Endothelial cell of umbilical vein (primary cell): ENCODE data around the gene TEAD2. TPM values are rescaled to one million over a fixed set of nuclear protein-coding genes. Genes with fewer than 3 reads are reported as not detected.
A peak's percentile ranks its signal among the peaks of the same experiment; 100 is the strongest.

ENCODE experiments used
- BruUV-seq: library from RNA; stranded (reverse); fragments of 400-500 nt; replicated peaks from 2 replicates; lab custom pipeline; 2021; lab: Mats Ljungman, UMichigan
- CTCF ChIA-PET: fragments of 300-600, 350-600 bp; sonication (Branson Sonifier 250); formaldehyde crosslinking; loops from one replicate; lab custom pipeline; 2021; ENCODE audit warnings: antibody characterized with exemption, inconsistent platforms; lab: Charles Lee
- POLR2A ChIA-PET: fragments of 300-600, 350-600 bp; sonication (Branson Sonifier 250); formaldehyde crosslinking; loops from one replicate; lab custom pipeline; 2021; ENCODE audit warnings: antibody characterized with exemption, inconsistent platforms; lab: Charles Lee
- DNase-seq: peaks from one replicate; pipeline ENCODE4 v3.0.0-alpha.2; 2011; ENCODE audit warnings: low read depth, low spot score
- FAIRE-seq: peaks from 2 replicates; lab custom pipeline; 2011; peaks lifted over from hg19 to GRCh38; lab: Jason Lieb, UNC
- H2AFZ ChIP-seq: 2 replicates; pipeline ENCODE4 v1.6.0; 2012; ENCODE audit warnings: low read depth, low read length, control low read depth, inconsistent platforms
- H3K27ac ChIP-seq: 2 replicates; pipeline ENCODE4 v1.5.1; 2011; ENCODE audit warnings: low read depth, mild to moderate bottlenecking, control low read depth, low read length, moderate library complexity; ENCODE audit not compliant: insufficient read depth
- H3K27me3 ChIP-seq, 2 experiments: 2 replicates each; pipeline versions ENCODE4 v1.6.0 to v1.6.1; 2011; ENCODE audit warnings: low read length in 2 of 2, mixed read lengths in 1 of 2; ENCODE audit not compliant: control insufficient read depth in 2 of 2, insufficient read depth in 2 of 2
- H3K36me3 ChIP-seq, 2 experiments: 2 replicates in 1 of 2; 3 replicates in 1 of 2; pipeline ENCODE4 v1.5.1; 2011; ENCODE audit warnings: low read length in 2 of 2, mild to moderate bottlenecking in 1 of 2, moderate library complexity in 1 of 2; ENCODE audit not compliant: control insufficient read depth in 2 of 2, insufficient read depth in 2 of 2; ENCODE audit errors: extremely low read depth in 1 of 2
- H3K4me1 ChIP-seq: 3 replicates; pipeline ENCODE4 v1.5.1; 2011; ENCODE audit warnings: mild to moderate bottlenecking, low read length; ENCODE audit not compliant: control insufficient read depth, insufficient read depth; ENCODE audit errors: extremely low read depth
- H3K4me2 ChIP-seq: 2 replicates; pipeline ENCODE4 v1.6.1; 2011; ENCODE audit warnings: low read length, control low read depth, mixed read lengths; ENCODE audit not compliant: insufficient read depth
- H3K4me3 ChIP-seq, 3 experiments: fragments of 200-600 bp in 1 of 3; sonication (generic), shearing (Covaris generic) in 1 of 3; replicated peaks in 1 of 3; 2 replicates each; pipeline ENCODE4 v1.5.1; 2011 to 2016; ENCODE audit warnings: control low read depth in 3 of 3, low read length in 3 of 3, mild to moderate bottlenecking in 2 of 3, inconsistent platforms in 1 of 3, low read depth in 1 of 3, moderate library complexity in 1 of 3; ENCODE audit not compliant: insufficient read depth in 1 of 3
- H3K79me2 ChIP-seq: 2 replicates; pipeline ENCODE4 v1.6.0; 2012; ENCODE audit warnings: low read length, inconsistent platforms; ENCODE audit not compliant: control insufficient read depth, insufficient read depth
- H3K9ac ChIP-seq: replicated peaks from 2 replicates; pipeline ENCODE3; 2011; ENCODE audit warnings: low read length, control low read depth; ENCODE audit not compliant: insufficient read depth; ENCODE audit errors: extremely low read depth
- H3K9me1 ChIP-seq: replicated peaks from 3 replicates; pipeline ENCODE4 v1.6.0; 2011; ENCODE audit warnings: mild to moderate bottlenecking, low read length; ENCODE audit not compliant: control insufficient read depth, insufficient read depth; ENCODE audit errors: extremely low read depth
- H3K9me3 ChIP-seq: replicated peaks from 2 replicates; pipeline ENCODE4 v1.5.1; 2012; ENCODE audit warnings: low read length, inconsistent platforms; ENCODE audit not compliant: control insufficient read depth, insufficient read depth
- H4K20me1 ChIP-seq: replicated peaks from 2 replicates; pipeline ENCODE3; 2011; ENCODE audit warnings: mild to moderate bottlenecking, low read length; ENCODE audit not compliant: control insufficient read depth, insufficient read depth; ENCODE audit errors: extremely low read depth
- CTCF ChIP-seq, 2 donors: IDR thresholded peaks; 1 replicate in 1 of 2; 2 replicates in 1 of 2; pipeline ENCODE4 v1.5.1; 2011; ENCODE audit warnings: low read length in 2 of 2, mild to moderate bottlenecking in 2 of 2, moderate library complexity in 2 of 2, control low read depth in 1 of 2, inconsistent platforms in 1 of 2, low read depth in 1 of 2; ENCODE audit not compliant: insufficient read depth in 1 of 2; ENCODE audit errors: extremely low read depth in 1 of 2
- EZH2 ChIP-seq: IDR thresholded peaks from 2 replicates; pipeline ENCODE4 v1.6.1; 2012; ENCODE audit warnings: borderline replicate concordance, low read depth, mild to moderate bottlenecking, moderate library complexity, low read length, inconsistent platforms; ENCODE audit not compliant: severe bottlenecking
- FOS ChIP-seq: IDR thresholded peaks from 2 replicates; pipeline ENCODE4 v1.6.1; 2011; ENCODE audit warnings: mild to moderate bottlenecking, low read length, moderate library complexity, borderline replicate concordance; ENCODE audit not compliant: insufficient read depth
- GATA2 ChIP-seq: IDR thresholded peaks from 2 replicates; pipeline ENCODE4 v1.7.0; 2011; ENCODE audit warnings: low read depth, mild to moderate bottlenecking, moderate library complexity, mixed read lengths, low read length; ENCODE audit not compliant: insufficient read length, insufficient read depth
- JUN ChIP-seq: IDR thresholded peaks from 2 replicates; pipeline ENCODE4 v1.6.1; 2011; ENCODE audit warnings: borderline replicate concordance, low read depth; ENCODE audit not compliant: insufficient read length, insufficient read depth
- MAX ChIP-seq: IDR thresholded peaks from 2 replicates; pipeline ENCODE4 v1.6.1; 2011; ENCODE audit not compliant: insufficient read depth, insufficient read length
- MYC ChIP-seq: IDR thresholded peaks from one replicate; pipeline ENCODE4 v1.6.1; 2011; ENCODE audit warnings: mild to moderate bottlenecking, low read depth, low read length
- POLR2A ChIP-seq: IDR thresholded peaks from 2 replicates; pipeline ENCODE4 v1.6.1; 2012; ENCODE audit warnings: low read depth, mild to moderate bottlenecking, control low read depth, low read length
- POLR2AphosphoS5 ChIP-seq: IDR thresholded peaks from 2 replicates; pipeline ENCODE4 v1.6.1; 2012; ENCODE audit warnings: low read depth, mild to moderate bottlenecking, control low read depth, low read length, moderate library complexity; ENCODE audit not compliant: insufficient read depth
- dilution Hi-C: fragments of 300-500 bp; cut with MboI; formaldehyde crosslinking; loops from one replicate; pipeline ENCODE4 v1.15.0; 2019; ENCODE audit warnings: low sequenced_read_pairs; ENCODE audit not compliant: extremely low pct_ligation_motif_present
- intact Hi-C: fragments of 100-400 bp; cut with micrococcal nuclease; formaldehyde crosslinking; loops from one replicate; pipeline ENCODE4 v1.10.0; 2022
- polyA plus RNA-seq, 4 experiments: library from polyadenylated mRNA; depleted of rRNA in 3 of 4; stranded (reverse) in 3 of 4; unstranded in 1 of 4; fragments of >200 nt; gene quantifications; 2 replicates each; pipeline versions ENCODE4 v1.2.1 to v1.2.3, GENCODE V29; 2011 to 2012; ENCODE audit warnings: missing spikeins in 1 of 4
- total RNA-seq: library from RNA; stranded (reverse); gene quantifications from 2 replicates; pipeline ENCODE4 v1.2.3, GENCODE V29; 2021

Gene TEAD2
- total and polyA plus RNA-seq, 2 donors (not counting 3 experiments of a cell fraction or from before 2014, with no cell fraction given), result 60.9 to 89.4 TPM

- H3K9me1 ChIP-seq, result no peaks in the 10 kb centered on the region
- intact Hi-C loops (no loop called here), dilution Hi-C loops (no loop called here)
- peak; percentile 39 for DNase-seq
- FAIRE-seq, result no peak
- no peak overlapping the region for H2AFZ ChIP-seq
- no peaks in the 10 kb centered on the region for H3K79me2 ChIP-seq
- no peak overlapping the region for H3K4me3 ChIP-seq
- H3K4me2 ChIP-seq, result no peak overlapping the region
- no peaks in the 10 kb centered on the region for H3K9me3 ChIP-seq
- TF ChIP-seq FOS (no peak), JUN (no peak), MAX (no peak), POLR2AphosphoS5 (no peak), MYC (no peak), POLR2A (no peak), EZH2 (no peak), GATA2 (no peak), CTCF (IDR thresholded peaks at IDR 0.05; ENCODE audit: extremely low read depth in 1 of 2, insufficient read depth in 1 of 2, low read depth in 1 of 2, low read length in 2 of 2) (no peak)
- no peaks in the 10 kb centered on the region for H3K4me1 ChIP-seq
- no peaks in the 10 kb centered on the region for H4K20me1 ChIP-seq
- no peak overlapping the region for H3K9ac ChIP-seq
- no peak overlapping the region for H3K27ac ChIP-seq
- H3K27me3 ChIP-seq, result no peaks in the 10 kb centered on the region
- no TSS peak for BruUV-seq
- ChIA-PET POLR2A (no interaction called here), CTCF (no interaction called here)
- H3K36me3 ChIP-seq, result peaks cover 0 to 1% of the 10 kb centered on the region in 2 experiments
Measured at GRCh38 chr19:49315111-49315510, 47.1 kb downstream of the TEAD2 start.
